H9 (cell line): Measurements from ENCODE around the gene COL18A1. TPM values are rescaled to one million over a fixed set of nuclear protein-coding genes. Genes with fewer than 3 reads are reported as not detected.

Experiments used
- DNase-seq: peaks from one replicate; pipeline ENCODE4 v3.0.0-alpha.2; 2017
- H2AFZ ChIP-seq: one replicate; pipeline ENCODE4 v1.6.1; 2013; ENCODE audit warnings: mild to moderate bottlenecking, low read length, control low read depth, moderate library complexity
- H2AK5ac ChIP-seq: 2 replicates; pipeline ENCODE4 v1.6.1; 2013; ENCODE audit warnings: low read length, control low read depth, mixed read lengths; ENCODE audit not compliant: insufficient read length
- H2BK120ac ChIP-seq: one replicate; pipeline ENCODE4 v1.6.1; 2013; ENCODE audit warnings: low read depth, mild to moderate bottlenecking, low read length, control low read depth, inconsistent platforms; ENCODE audit not compliant: poor library complexity, severe bottlenecking
- H2BK12ac ChIP-seq: 2 replicates; pipeline ENCODE4 v1.6.1; 2013; ENCODE audit warnings: low read length, control low read depth, mixed read lengths, low read depth; ENCODE audit not compliant: insufficient read length
- H2BK15ac ChIP-seq: 2 replicates; pipeline ENCODE4 v1.6.1; 2013; ENCODE audit warnings: low read depth, low read length, control low read depth
- H2BK20ac ChIP-seq: one replicate; pipeline ENCODE4 v1.6.1; 2013; ENCODE audit warnings: low read depth, mild to moderate bottlenecking, low read length, control low read depth, inconsistent platforms; ENCODE audit not compliant: poor library complexity, severe bottlenecking
- H2BK5ac ChIP-seq: 2 replicates; pipeline ENCODE4 v1.6.1; 2013; ENCODE audit warnings: low read length, control low read depth, mixed read lengths; ENCODE audit not compliant: insufficient read length
- H3K14ac ChIP-seq: 2 replicates; pipeline ENCODE4 v1.6.1; 2013; ENCODE audit warnings: low read length, control low read depth; ENCODE audit not compliant: insufficient read depth
- H3K18ac ChIP-seq: 2 replicates; pipeline ENCODE4 v1.6.1; 2013; ENCODE audit warnings: low read depth, mild to moderate bottlenecking, mixed read lengths, low read length, control low read depth; ENCODE audit not compliant: insufficient read length
- H3K23ac ChIP-seq: 2 replicates; pipeline ENCODE4 v1.6.1; 2013; ENCODE audit warnings: low read length, control low read depth, mixed read lengths, low read depth; ENCODE audit not compliant: insufficient read length
- H3K23me2 ChIP-seq: 2 replicates; pipeline ENCODE4 v1.6.1; 2013; ENCODE audit warnings: low read depth, mild to moderate bottlenecking, mixed read lengths, low read length, control low read depth; ENCODE audit not compliant: insufficient read length, poor library complexity, severe bottlenecking
- H3K27ac ChIP-seq: 2 replicates; pipeline ENCODE4 v1.5.1; 2013; ENCODE audit warnings: low read length, control low read depth, mixed read lengths, low read depth; ENCODE audit not compliant: insufficient read length
- H3K27me3 ChIP-seq: 2 replicates; pipeline ENCODE4 v1.6.1; 2013; ENCODE audit warnings: low read length, control low read depth, inconsistent platforms; ENCODE audit not compliant: insufficient read depth
- H3K4ac ChIP-seq: 2 replicates; pipeline ENCODE4 v1.6.1; 2013; ENCODE audit warnings: low read depth, mild to moderate bottlenecking, control low read depth, inconsistent platforms, low read length, moderate library complexity
- H3K4me1 ChIP-seq: 2 replicates; pipeline ENCODE4 v1.6.1; 2013; ENCODE audit warnings: low read length, control low read depth, inconsistent platforms; ENCODE audit not compliant: insufficient read depth
- H3K4me2 ChIP-seq: 2 replicates; pipeline ENCODE4 v1.6.1; 2013; ENCODE audit warnings: low read length, control low read depth, mixed read lengths; ENCODE audit not compliant: insufficient read length, insufficient read depth
- H3K56ac ChIP-seq: 2 replicates; pipeline ENCODE4 v1.6.1; 2013; ENCODE audit warnings: low read depth, mild to moderate bottlenecking, mixed read lengths, low read length, control low read depth; ENCODE audit not compliant: insufficient read length
- H3K79me1 ChIP-seq: 2 replicates; pipeline ENCODE4 v1.6.1; 2013; ENCODE audit warnings: low read depth, mild to moderate bottlenecking, moderate library complexity, low read length, control low read depth, inconsistent platforms; ENCODE audit not compliant: insufficient read depth, poor library complexity, severe bottlenecking
- H3K79me2 ChIP-seq: 2 replicates; pipeline ENCODE4 v1.6.1; 2013; ENCODE audit warnings: low read length, control low read depth, inconsistent platforms; ENCODE audit not compliant: insufficient read depth
- H3K9ac ChIP-seq: 2 replicates; pipeline ENCODE4 v1.6.1; 2013; ENCODE audit warnings: low read length, control low read depth, mixed read lengths; ENCODE audit not compliant: insufficient read length; ENCODE audit errors: extremely low read depth
- H3K9me3 ChIP-seq: one replicate; pipeline ENCODE4 v1.6.1; 2013; ENCODE audit warnings: low read depth, low read length, inconsistent platforms; ENCODE audit not compliant: control insufficient read depth
- H3T11ph ChIP-seq: one replicate; pipeline ENCODE4 v1.6.1; 2013; ENCODE audit warnings: mild to moderate bottlenecking, low read length, control low read depth, inconsistent platforms
- H4K20me1 ChIP-seq: one replicate; pipeline ENCODE4 v1.6.1; 2013; ENCODE audit not compliant: control insufficient read depth, insufficient read length, insufficient read depth
- H4K5ac ChIP-seq: 2 replicates; pipeline ENCODE4 v1.6.1; 2013; ENCODE audit warnings: low read depth, mild to moderate bottlenecking, mixed read lengths, low read length, control low read depth; ENCODE audit not compliant: insufficient read length
- H4K8ac ChIP-seq: replicated peaks from 2 replicates; pipeline ENCODE4 v1.6.1; 2013; ENCODE audit warnings: low read length, control low read depth, mixed read lengths, low read depth; ENCODE audit not compliant: insufficient read length
- H4K91ac ChIP-seq: 2 replicates; pipeline ENCODE4 v1.6.1; 2013; ENCODE audit warnings: low read depth, mild to moderate bottlenecking, moderate library complexity, mixed read lengths, low read length, control low read depth; ENCODE audit not compliant: insufficient read length
- H3K27ac Mint-ChIP-seq, 3 experiments: 2 replicates in 2 of 3; 3 replicates in 1 of 3; pipeline ENCODE4 v1.8.0; 2020 to 2021; ENCODE audit warnings: mixed read lengths in 3 of 3, mild to moderate bottlenecking in 1 of 3, moderate library complexity in 1 of 3
- H3K27me3 Mint-ChIP-seq: 2 replicates; pipeline ENCODE4 v1.8.0; 2021; ENCODE audit warnings: low read depth, mild to moderate bottlenecking, moderate library complexity, mixed read lengths
- H3K36me3 Mint-ChIP-seq, 3 experiments: 2 replicates in 2 of 3; 3 replicates in 1 of 3; pipeline ENCODE4 v1.8.0; 2020 to 2021; ENCODE audit warnings: low read depth in 3 of 3, mixed read lengths in 3 of 3; ENCODE audit not compliant: insufficient read depth in 1 of 3
- H3K4me1 Mint-ChIP-seq, 2 experiments: 2 replicates each; pipeline ENCODE4 v1.8.0; 2020; ENCODE audit warnings: mixed read lengths in 2 of 2
- H3K4me3 Mint-ChIP-seq, 2 experiments: 2 replicates in 1 of 2; 3 replicates in 1 of 2; pipeline ENCODE4 v1.8.0; 2020 to 2021; ENCODE audit warnings: mild to moderate bottlenecking in 2 of 2, mixed read lengths in 2 of 2, moderate library complexity in 1 of 2
- H3K9me3 Mint-ChIP-seq, 2 experiments: 2 replicates in 1 of 2; 3 replicates in 1 of 2; pipeline ENCODE4 v1.8.0; 2020; ENCODE audit warnings: mild to moderate bottlenecking in 2 of 2, mixed read lengths in 2 of 2, moderate library complexity in 1 of 2
- CTCF ChIP-seq: fragments of 200-600 bp; sonication (generic); conservative IDR thresholded peaks from 3 replicates; pipeline ENCODE4 v1.8.0; 2021; ENCODE audit warnings: antibody characterized with exemption, mild to moderate bottlenecking
- WGBS: extraction: QIAGEN DNeasy Blood & Tissue Kit; methylation state at CpG from one replicate; pipeline ENCODE4 v1.1.7; 2013; ENCODE audit warnings: missing lambda C conversion rate, low lambda C conversion rate, mixed read lengths; ENCODE audit not compliant: insufficient read length; ENCODE audit errors: extremely low coverage; 5-methylcytosine and 5-hydroxymethylcytosine counted together
- total RNA-seq: library from RNA; stranded (reverse); gene quantifications from 2 replicates; pipeline ENCODE4 v1.2.1, GENCODE V29; 2021

The COL18A1 gene
- total RNA-seq, 1 experiment from 2014 or later = 232 TPM

GRCh38 chr21:45516671-45517151, 111.7 kb downstream of the COL18A1 start:
- Mint-ChIP-seq H3K36me3 (peaks cover 40 to 63% (median 62%) of the 10 kb centered on the region in 3 experiments), H3K4me1 (no peaks in the 10 kb centered on the region)

More at GRCh38 chr21:45516671-45517151, 111.7 kb downstream of the COL18A1 start:
- Histone ChIP-seq H3K79me2 (no peaks in the 10 kb centered on the region), H2AK5ac (no peak overlapping the region), H3K27ac (no peak overlapping the region), H2BK12ac (no peak overlapping the region), H4K5ac (no peak overlapping the region), H3K56ac (no peak overlapping the region), H3K9ac (no peak overlapping the region), H2BK120ac (no peak overlapping the region), H3K18ac (no peak overlapping the region), H3K27me3 (no peaks in the 10 kb centered on the region), H3T11ph (no peak overlapping the region), H3K23me2 (no peaks in the 10 kb centered on the region), H4K91ac (no peak overlapping the region), H3K4me2 (no peak overlapping the region), H3K4me1 (no peaks in the 10 kb centered on the region), H3K9me3 (peaks cover 3% of the 10 kb centered on the region), H2BK20ac (no peak overlapping the region), H2AFZ (no peak overlapping the region), H3K79me1 (no peaks in the 10 kb centered on the region), H2BK15ac (no peak overlapping the region), H4K20me1 (no peaks in the 10 kb centered on the region), H2BK5ac (no peak overlapping the region), H3K14ac (no peak overlapping the region), H3K4ac (no peak overlapping the region), H3K23ac (no peak overlapping the region), H4K8ac (no peak overlapping the region)
- no CpG with 5 or more reads among the region's 14 CpGs for WGBS
- no peak overlapping the region for H3K4me3 Mint-ChIP-seq
- DNase-seq = no peak
- H3K27me3 Mint-ChIP-seq = peaks cover 11% of the 10 kb centered on the region
- H3K9me3 Mint-ChIP-seq = peaks cover 39 to 40% of the 10 kb centered on the region in 2 experiments
- TF ChIP-seq CTCF = no peak
- H3K27ac Mint-ChIP-seq = no peak overlapping the region
